NCI-H2107 (cell line): ENCODE data around the gene C9orf153.
"Not testable (repeated sequence)": the region's sequence is repeated elsewhere in the genome, so short reads cannot be mapped to it uniquely, and the experiment has no call there.

ENCODE experiments used
- DNase-seq: peaks from one replicate; lab custom pipeline; 2025; lab: John Stamatoyannopoulos, UW

The C9orf153 gene

GRCh38 chr9:86263876-86264275 is 4.4 kb upstream of the C9orf153 start:
- DNase-seq = no peak

DNA sequence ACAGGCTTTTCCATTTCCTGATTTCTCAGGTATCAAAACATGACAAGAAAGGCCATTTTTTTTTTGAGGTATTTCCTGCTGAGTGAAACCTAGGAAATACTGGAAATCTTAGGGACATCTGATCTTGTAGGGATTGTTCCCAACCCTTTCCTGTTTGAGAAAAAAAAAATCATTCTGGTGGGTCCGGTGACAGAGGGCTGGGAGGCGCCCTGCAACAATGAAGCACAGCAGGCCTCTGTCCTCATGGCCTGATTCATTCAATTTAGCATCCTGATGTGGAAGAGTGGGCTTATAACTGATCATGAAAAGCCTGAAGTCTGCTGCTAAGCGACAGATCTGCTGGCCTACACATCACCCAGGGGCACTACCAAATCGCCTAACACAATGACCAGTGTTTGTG is 3.0 kb upstream of the C9orf153 start:
- DNase-seq = no peak

- no peak for DNase-seq
Observed at GRCh38 chr9:86257391-86257790, 2.1 kb downstream of the C9orf153 start.

DNA sequence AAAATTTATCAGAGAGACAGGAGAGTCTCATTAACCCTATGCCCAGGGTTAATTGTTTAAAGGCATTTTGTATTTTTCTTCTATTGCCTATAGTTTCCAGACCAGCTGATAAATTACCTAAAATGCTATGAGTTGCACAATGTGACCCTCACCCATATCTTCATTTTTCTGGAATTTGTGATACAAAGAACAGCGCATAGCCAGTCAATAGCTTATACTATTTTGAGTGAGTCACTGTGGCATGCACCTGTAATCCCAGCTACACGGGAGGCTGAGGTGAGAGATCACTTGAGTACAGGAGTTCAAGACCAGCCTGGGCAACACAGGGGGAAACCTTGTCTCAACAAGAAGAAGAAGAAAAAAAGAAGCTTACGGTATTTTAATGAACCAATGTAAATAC is 2.8 kb downstream of the C9orf153 start:
- DNase-seq = no peak

GRCh38 chr9:86253577-86253976 is 5.9 kb downstream of the C9orf153 start:
- DNase-seq = no peak

GRCh38 chr9:86252870-86253269 is 6.6 kb downstream of the C9orf153 start:
- no peak for DNase-seq

DNA sequence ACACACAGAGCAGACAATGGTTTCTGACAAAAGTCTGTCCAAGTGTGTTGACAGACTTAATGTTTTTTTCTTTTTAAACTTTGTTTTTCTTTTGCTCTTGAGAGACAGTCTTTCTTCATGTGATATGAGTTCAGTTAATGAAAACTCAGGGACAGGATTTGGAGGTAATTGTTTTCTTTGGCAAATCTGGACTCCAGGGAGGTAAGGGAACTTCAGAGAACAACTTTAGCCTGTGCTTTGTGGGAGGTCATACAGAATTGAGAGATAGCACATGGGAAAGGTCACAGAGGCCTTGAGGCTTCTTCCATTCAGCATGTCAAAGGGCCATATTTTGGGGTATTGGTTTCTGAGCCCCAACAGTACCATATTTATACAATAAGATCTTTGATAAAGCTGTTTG is 9.3 kb downstream of the C9orf153 start:
- no peak for DNase-seq

DNA sequence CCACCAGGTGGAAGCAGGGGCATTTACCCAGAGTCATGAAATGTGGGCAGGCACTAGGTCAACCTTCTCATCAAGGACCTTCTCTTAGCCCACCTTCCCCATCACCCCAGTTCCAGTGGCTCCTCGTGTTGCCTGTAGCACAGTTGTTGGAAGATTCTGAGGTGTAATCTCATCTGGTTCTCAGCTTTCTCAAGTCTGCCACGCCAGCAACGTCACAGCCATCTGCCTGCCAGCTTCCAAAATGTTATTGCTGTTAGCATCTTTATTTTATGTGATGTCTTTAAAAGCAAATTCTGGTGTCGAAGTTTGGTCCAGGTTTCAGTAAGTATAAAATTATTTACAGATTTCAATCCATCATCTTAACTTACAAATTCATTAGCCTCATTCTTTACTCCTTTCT is 10.7 kb downstream of the C9orf153 start:
- no peak for DNase-seq

DNA sequence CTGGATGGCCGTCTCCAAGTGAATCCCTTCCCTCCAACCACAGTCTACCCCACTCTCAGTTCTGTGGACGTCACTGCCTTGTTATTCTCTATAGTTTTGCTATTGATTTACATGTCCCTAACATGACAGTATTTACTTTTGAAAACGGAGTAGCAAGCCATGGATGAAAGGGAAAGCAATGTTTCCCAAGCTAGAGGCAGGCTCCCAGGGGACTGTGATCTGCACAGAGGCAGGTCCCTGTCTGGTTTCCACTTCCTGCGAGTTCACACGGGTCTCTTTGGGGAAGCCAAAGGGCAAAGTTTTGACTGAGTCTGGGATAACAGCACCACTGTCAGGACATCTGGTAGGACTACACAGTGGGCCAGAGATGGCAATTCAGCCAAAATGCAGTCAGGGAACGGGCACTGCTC is 12.7 kb downstream of the C9orf153 start:
- no peak for DNase-seq

- DNase-seq = no peak
Observed at GRCh38 chr9:86242071-86242470, 17.4 kb downstream of the C9orf153 start.

- no peak for DNase-seq
Observed at GRCh38 chr9:86241216-86241615, 18.2 kb downstream of the C9orf153 start.

- DNase-seq = no peak
Observed at GRCh38 chr9:86238861-86239770, 20.3 kb downstream of the C9orf153 start.

- DNase-seq = no peak
Observed at GRCh38 chr9:86230858-86231257, 28.6 kb downstream of the C9orf153 start.

GRCh38 chr9:86222667-86223066 is 36.8 kb downstream of the C9orf153 start:
- no peak for DNase-seq

GRCh38 chr9:86219606-86220005 is 39.9 kb downstream of the C9orf153 start:
- no peak for DNase-seq

DNA sequence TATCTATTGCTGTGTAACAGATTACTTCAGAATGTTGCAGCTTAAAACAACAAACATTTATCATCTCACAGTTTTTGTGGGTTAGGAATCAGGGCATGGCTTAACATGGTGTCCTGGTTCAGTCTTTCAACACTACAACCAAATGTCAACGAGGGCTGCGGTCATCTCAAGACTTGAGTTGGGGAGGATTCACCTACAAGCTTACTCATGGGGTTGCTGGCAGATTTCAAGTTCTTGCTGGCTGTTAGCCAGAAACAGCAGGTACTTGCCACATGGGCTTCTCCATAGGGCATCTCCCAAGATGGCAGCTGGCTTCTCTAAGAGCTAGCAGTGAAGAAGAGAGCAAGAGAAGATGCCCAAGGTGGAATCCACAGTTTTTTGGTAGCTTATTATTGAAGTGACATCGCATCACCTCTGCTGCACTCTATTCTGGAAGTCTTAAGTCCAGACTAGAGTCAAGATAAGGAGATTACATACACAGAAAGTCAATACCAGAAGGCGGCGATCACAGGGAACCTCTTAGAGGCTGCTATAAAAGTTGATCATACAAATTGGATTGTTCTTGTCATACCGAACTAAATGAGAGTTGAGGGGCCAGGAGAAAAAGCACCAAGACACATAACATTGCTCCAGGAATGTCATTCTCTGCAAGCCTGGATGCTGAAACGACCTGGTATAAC is 42.2 kb downstream of the C9orf153 start:
- DNase-seq = no peak

GRCh38 chr9:86207193-86207592 is 52.3 kb downstream of the C9orf153 start:
- no peak for DNase-seq

- no peak for DNase-seq
Observed at GRCh38 chr9:86202338-86202882, 57.0 kb downstream of the C9orf153 start.

DNA sequence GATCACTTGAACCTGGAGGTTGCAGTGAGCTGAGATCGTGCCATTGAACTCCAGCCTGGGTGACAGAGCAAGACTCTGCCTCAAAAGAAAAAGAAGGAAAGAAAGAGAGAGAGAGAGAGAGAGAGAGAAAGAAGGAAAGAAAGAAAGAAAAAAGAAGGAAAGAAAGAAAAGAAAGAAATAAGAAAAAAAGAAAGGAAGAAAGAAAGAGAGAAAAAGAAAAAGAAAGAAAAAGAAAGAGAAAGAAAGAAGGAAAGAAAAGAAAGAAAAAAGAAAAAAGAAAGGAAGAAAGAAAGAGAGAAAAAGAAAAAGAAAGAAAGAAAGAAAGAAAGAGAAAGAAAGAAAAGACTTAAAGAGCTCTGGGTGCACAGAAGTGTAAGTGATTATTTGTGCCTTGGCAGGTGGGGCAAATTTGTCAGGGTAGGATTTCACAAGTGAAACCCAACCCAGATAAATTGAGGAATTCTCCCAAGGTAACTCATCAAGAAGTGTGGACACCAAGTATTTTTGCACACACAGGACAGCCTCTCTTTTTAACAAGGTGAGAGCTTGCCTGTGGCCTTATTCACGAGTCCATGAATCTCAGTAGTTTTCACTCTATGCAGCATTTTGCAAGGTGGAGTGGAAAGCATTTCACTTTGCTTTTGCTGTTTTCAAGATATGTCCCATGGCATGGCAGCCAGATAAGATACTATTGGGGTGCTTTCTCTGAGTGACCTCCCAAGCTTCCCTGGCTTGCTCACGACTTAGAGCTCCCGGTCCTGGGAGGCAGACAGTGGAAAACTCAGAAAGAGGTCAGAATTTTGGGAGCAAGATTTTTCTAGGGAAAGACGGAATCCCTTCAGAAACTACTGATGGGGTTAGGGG is 57.8 kb downstream of the C9orf153 start:
- no peak for DNase-seq

- no peak for DNase-seq
Observed at GRCh38 chr9:86200599-86201162, 58.8 kb downstream of the C9orf153 start.

GRCh38 chr9:86193088-86193487 is 66.4 kb downstream of the C9orf153 start:
- no peak for DNase-seq

DNA sequence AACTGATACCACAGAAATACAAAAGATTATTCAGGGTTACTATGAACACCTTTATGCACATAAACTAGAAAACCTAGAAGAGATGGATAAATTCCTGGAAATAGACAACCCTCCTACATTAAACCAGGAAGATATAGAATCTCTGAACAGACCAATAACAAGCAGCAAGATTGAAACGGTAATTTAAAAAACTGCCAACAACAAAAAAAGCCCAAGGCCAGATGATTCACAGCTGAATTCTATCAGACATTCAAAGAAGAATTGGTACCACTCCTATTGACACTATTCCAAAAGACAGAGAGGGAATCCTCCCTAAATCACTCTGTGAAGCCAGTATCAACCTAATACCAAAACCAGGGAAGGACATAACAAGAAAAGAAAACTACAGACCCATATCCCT is 68.8 kb downstream of the C9orf153 start:
- not testable (repeated sequence) for DNase-seq
